GM23338 (cell line): ENCODE data around the gene EDARADD. TPM values are rescaled to one million over a fixed set of nuclear protein-coding genes. Genes with fewer than 3 reads are reported as not detected.
A peak's percentile ranks its signal among the peaks of the same experiment; 100 is the strongest.

Experiments
- ATAC-seq: fragments of 200-7000 bp; cut with Tn5 transposase; 3 replicates; pipeline ENCODE4 v1.9.1; 2020
- DNase-seq: peaks from one replicate; pipeline ENCODE4 v3.0.0-alpha.2; 2015; ENCODE audit warnings: low spot score
- H2AFZ ChIP-seq: fragments of 200-600 bp; sonication (generic); 2 replicates; pipeline ENCODE4 v1.8.0; 2016; ENCODE audit warnings: antibody characterized with exemption, mild to moderate bottlenecking, moderate library complexity
- H3F3A ChIP-seq: fragments of 200-600 bp; sonication (generic); replicated peaks from 2 replicates; pipeline ENCODE4 v1.8.0; 2017; ENCODE audit warnings: antibody characterized with exemption, mixed run types, low read depth
- H3K27ac ChIP-seq: fragments of 200-600 bp; sonication (generic); 2 replicates; pipeline ENCODE4 v1.6.1; 2016; ENCODE audit warnings: low read depth
- H3K27me3 ChIP-seq: fragments of 200-600 bp; sonication (generic); 2 replicates; pipeline ENCODE4 v1.8.0; 2016; ENCODE audit warnings: mild to moderate bottlenecking, mixed run types, moderate library complexity; ENCODE audit not compliant: insufficient read depth
- H3K36me3 ChIP-seq: fragments of 200-600 bp; sonication (generic); 2 replicates; pipeline ENCODE4 v1.8.0; 2016; ENCODE audit warnings: mild to moderate bottlenecking; ENCODE audit not compliant: insufficient read depth
- H3K4me1 ChIP-seq: fragments of 200-600 bp; sonication (generic); 2 replicates; pipeline ENCODE4 v1.8.0; 2016; ENCODE audit warnings: mild to moderate bottlenecking, moderate library complexity; ENCODE audit not compliant: insufficient read depth
- H3K4me2 ChIP-seq: fragments of 200-600 bp; sonication (generic); 2 replicates; pipeline ENCODE4 v1.7.1; 2017; ENCODE audit warnings: mixed run types
- H3K4me3 ChIP-seq: fragments of 200-600 bp; sonication (generic); 2 replicates; pipeline ENCODE4 v1.6.1; 2016; ENCODE audit warnings: mixed run types
- H3K79me2 ChIP-seq: fragments of 200-600 bp; sonication (generic); replicated peaks from 2 replicates; pipeline ENCODE4 v1.8.0; 2017; ENCODE audit warnings: mild to moderate bottlenecking; ENCODE audit not compliant: insufficient read depth
- H3K9me2 ChIP-seq: fragments of 200-600 bp; sonication (generic); 2 replicates; pipeline ENCODE4 v1.8.0; 2017; ENCODE audit not compliant: insufficient read depth
- H4K20me1 ChIP-seq: fragments of 200-600 bp; sonication (generic); replicated peaks from 2 replicates; pipeline ENCODE4 v1.8.0; 2017; ENCODE audit warnings: mild to moderate bottlenecking; ENCODE audit not compliant: insufficient read depth
- H3K27ac Mint-ChIP-seq: 2 replicates; pipeline ENCODE4 v1.8.0; 2020; ENCODE audit warnings: inconsistent platforms, mild to moderate bottlenecking, moderate library complexity, mixed read lengths
- H3K27me3 Mint-ChIP-seq: 3 replicates; pipeline ENCODE4 v1.8.0; 2022; ENCODE audit warnings: low read depth, mild to moderate bottlenecking, moderate library complexity, mixed read lengths, inconsistent platforms; ENCODE audit not compliant: insufficient read depth, poor library complexity
- H3K36me3 Mint-ChIP-seq: 3 replicates; pipeline ENCODE4 v1.8.0; 2021; ENCODE audit warnings: low read depth, mild to moderate bottlenecking, inconsistent platforms, moderate library complexity, mixed read lengths
- H3K4me1 Mint-ChIP-seq: 3 replicates; pipeline ENCODE4 v1.8.0; 2020; ENCODE audit warnings: mild to moderate bottlenecking, inconsistent platforms, mixed read lengths
- H3K4me3 Mint-ChIP-seq: 3 replicates; pipeline ENCODE4 v1.8.0; 2021; ENCODE audit warnings: moderate library complexity, mild to moderate bottlenecking, inconsistent platforms, mixed read lengths
- H3K9me3 Mint-ChIP-seq: 3 replicates; pipeline ENCODE4 v1.8.0; 2020; ENCODE audit warnings: moderate library complexity, mild to moderate bottlenecking, inconsistent platforms, mixed read lengths
- CREB1 ChIP-seq: fragments of 250-450 bp; sonication (Bioruptor Pico); IDR thresholded peaks from 2 replicates; pipeline ENCODE4 v1.5.0; 2020; ENCODE audit warnings: low read depth, mild to moderate bottlenecking, moderate library complexity
- EZH2 ChIP-seq: fragments of 200-600 bp; sonication (generic); IDR thresholded peaks from one replicate; pipeline ENCODE4 v1.8.0; 2017; ENCODE audit warnings: antibody characterized with exemption, mild to moderate bottlenecking, low read depth; ENCODE audit not compliant: unreplicated experiment
- EZH2phosphoT487 ChIP-seq: fragments of 200-600 bp; sonication (generic); IDR thresholded peaks from one replicate; pipeline ENCODE4 v1.8.1; 2018; ENCODE audit warnings: antibody characterized with exemption; ENCODE audit not compliant: unreplicated experiment
- NANOG ChIP-seq: IDR thresholded peaks from 2 replicates; pipeline ENCODE4 v1.6.1; 2016; ENCODE audit warnings: antibody characterized with exemption, borderline replicate concordance
- POLR2AphosphoS5 ChIP-seq: IDR thresholded peaks from 2 replicates; pipeline ENCODE4 v1.6.1; 2016; ENCODE audit warnings: antibody characterized with exemption, low read depth
- polyA plus RNA-seq: library from polyadenylated mRNA; unstranded; fragments of >200 nt; fragmentation: Nextera tagmentation; extraction: Ambion mirVana; gene quantifications from 2 replicates; pipeline ENCODE4 v1.2.1, GENCODE V29; 2016
- total RNA-seq: library from RNA; depleted of rRNA; stranded (reverse); fragments of >200 nt; shearing (Covaris generic); gene quantifications from 2 replicates; pipeline ENCODE4 v1.2.3, GENCODE V29; 2014
- TF ChIP-seq, protein P1 (sequence below): IDR thresholded peaks from one replicate; pipeline ENCODE4 v1.6.1; 2018; ENCODE audit warnings: antibody characterized with exemption; ENCODE audit not compliant: unreplicated experiment

Gene EDARADD
- total and polyA plus RNA-seq, 2 experiments from 2014 or later: 3.7 to 4.4 TPM

DNA sequence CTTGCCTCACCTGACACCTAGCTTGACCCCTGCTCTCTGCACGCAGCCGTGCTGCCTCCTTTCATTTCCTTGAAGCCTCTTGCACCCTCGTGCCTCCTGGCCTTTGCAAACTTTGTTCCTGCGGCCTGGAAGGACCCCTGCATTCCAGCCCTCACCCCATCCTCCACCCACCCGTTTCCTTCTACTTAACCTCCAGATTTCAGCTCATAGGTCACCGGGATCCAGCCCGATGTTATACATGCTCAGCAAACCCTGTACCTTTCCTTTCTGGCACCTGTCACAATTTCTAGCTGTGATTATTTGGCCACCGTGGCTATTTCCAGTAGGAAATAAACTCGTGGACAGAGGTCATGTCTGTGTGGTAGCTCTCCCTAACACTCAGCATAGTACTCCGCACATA, 4.5 kb downstream of the EDARADD start (continued):
- TF ChIP-seq, protein P1, sequence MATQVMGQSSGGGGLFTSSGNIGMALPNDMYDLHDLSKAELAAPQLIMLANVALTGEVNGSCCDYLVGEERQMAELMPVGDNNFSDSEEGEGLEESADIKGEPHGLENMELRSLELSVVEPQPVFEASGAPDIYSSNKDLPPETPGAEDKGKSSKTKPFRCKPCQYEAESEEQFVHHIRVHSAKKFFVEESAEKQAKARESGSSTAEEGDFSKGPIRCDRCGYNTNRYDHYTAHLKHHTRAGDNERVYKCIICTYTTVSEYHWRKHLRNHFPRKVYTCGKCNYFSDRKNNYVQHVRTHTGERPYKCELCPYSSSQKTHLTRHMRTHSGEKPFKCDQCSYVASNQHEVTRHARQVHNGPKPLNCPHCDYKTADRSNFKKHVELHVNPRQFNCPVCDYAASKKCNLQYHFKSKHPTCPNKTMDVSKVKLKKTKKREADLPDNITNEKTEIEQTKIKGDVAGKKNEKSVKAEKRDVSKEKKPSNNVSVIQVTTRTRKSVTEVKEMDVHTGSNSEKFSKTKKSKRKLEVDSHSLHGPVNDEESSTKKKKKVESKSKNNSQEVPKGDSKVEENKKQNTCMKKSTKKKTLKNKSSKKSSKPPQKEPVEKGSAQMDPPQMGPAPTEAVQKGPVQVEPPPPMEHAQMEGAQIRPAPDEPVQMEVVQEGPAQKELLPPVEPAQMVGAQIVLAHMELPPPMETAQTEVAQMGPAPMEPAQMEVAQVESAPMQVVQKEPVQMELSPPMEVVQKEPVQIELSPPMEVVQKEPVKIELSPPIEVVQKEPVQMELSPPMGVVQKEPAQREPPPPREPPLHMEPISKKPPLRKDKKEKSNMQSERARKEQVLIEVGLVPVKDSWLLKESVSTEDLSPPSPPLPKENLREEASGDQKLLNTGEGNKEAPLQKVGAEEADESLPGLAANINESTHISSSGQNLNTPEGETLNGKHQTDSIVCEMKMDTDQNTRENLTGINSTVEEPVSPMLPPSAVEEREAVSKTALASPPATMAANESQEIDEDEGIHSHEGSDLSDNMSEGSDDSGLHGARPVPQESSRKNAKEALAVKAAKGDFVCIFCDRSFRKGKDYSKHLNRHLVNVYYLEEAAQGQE: no peak

DNA sequence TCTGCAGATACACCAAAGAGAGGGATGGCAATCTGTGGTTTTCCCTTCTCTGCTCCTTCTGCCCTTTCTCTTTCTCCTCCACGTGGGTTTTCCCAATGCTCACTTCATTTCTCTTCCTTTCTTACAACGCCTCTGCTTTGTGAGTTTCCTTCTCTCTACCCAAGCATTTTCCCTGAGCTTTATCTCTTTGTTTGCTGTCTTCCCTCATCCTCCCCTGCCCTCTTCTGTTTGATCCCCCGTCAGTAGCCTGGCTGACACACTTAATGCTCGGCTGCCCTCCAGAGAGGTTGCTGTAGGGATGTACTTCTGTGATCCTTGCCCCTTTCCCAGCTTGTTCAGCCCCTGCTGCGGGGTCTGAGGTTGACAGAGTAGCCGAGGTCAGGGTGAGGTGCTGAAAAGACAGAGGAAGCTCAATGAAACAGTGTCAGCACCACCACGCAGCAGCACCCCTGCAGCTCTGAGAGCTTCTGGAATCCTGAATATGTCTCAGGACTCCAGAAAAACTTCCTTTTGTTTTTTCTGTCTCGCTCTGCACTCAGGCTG, 6.0 kb downstream of the EDARADD start:
- peaks cover 29% of the 10 kb centered on the region for H3K4me1 Mint-ChIP-seq
- H3K27ac Mint-ChIP-seq: no peak overlapping the region
- TF ChIP-seq EZH2 (no peak), POLR2AphosphoS5 (no peak), CREB1 (no peak), EZH2phosphoT487 (no peak), NANOG (no peak)
- TF ChIP-seq, protein P1: no peak
- Histone ChIP-seq H3K4me2 (peak overlapping the region; percentile 60), H3K79me2 (no peaks in the 10 kb centered on the region; the same call in none of the 2 replicates), H3K4me3 (no peak overlapping the region), H3K27ac (peak overlapping the region; percentile 1; the same call in 1 of the 2 replicates), H3F3A (peaks cover 5% of the 10 kb centered on the region; the same call in 1 of the 2 replicates), H4K20me1 (peaks cover under 1% of the 10 kb centered on the region; the same call in 1 of the 2 replicates), H3K4me1 (peaks cover 13% of the 10 kb centered on the region), H2AFZ (peak overlapping the region; percentile 32; the same call in 1 of the 2 replicates), H3K27me3 (peaks cover 18% of the 10 kb centered on the region), H3K36me3 (no peaks in the 10 kb centered on the region), H3K9me2 (no peaks in the 10 kb centered on the region)
- no peak overlapping the region; the same call in 2 of the 3 replicates for H3K4me3 Mint-ChIP-seq
- DNase-seq (peak; percentile 59), ATAC-seq (peak; percentile 63)
- no peaks in the 10 kb centered on the region for H3K36me3 Mint-ChIP-seq
- H3K27me3 Mint-ChIP-seq: peaks cover 18% of the 10 kb centered on the region
- H3K9me3 Mint-ChIP-seq: no peaks in the 10 kb centered on the region; the same call in 2 of the 3 replicates
